Stimulated activated CD4-positive, alpha-beta T cell treated with anti-CD3 and anti-CD28 coated beads, Interleukin-1b, Interleukin-23, amount 100 ng/mL, for 1 hour (primary cell): Measurements from ENCODE around the gene C11orf68.

Experiments
- DNase-seq, 2 donors: peaks; one replicate each; pipeline ENCODE4 v3.0.0-alpha.2; 2020; ENCODE audit warnings: low read depth in 2 of 2

Gene C11orf68

DNA sequence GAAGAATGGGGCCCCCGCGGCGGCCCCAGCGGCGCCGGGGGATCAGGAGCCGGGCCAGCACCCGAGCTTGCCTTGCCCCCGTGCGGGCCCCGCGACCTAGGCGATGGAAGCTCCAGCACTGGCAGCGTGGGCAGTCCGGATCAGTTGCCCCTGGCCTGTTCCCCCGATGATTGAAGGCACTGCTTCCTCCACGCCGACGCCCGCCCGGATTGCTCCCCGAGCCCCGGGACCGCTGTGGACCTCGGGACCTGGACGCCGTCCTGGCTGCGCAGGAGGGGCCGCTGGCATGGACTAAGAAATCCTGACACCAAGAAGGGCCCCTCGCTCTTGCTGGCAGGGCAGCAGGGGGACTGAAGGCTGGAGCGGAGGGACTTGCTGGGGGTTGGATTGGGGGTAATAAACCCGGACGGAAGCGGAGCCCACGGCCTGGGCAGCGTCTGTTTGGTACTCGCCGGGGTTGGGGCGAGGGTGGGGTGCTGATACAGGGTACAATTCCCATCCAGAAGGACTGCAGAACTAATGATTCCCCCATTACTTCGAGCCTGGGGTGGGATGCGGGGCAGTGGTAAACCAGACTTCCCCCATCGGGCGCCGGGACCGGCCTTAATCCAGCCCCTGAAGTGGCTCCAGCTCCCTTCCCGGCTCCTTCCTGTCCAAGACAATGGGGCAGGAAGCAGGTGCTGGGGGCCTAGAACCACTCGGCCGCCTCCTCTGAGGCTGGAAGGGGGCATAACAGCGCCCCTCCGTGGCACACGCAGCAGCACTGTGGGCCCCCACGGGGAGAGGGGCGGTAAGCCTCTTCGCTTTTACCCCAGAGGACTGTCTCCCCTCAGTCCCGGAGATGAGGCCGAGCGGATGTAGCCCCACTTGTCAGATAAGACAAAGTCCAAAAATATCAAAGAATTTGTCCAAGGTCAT lies 27.4 kb downstream of the C11orf68 start:
- no peak for DNase-seq

DNA sequence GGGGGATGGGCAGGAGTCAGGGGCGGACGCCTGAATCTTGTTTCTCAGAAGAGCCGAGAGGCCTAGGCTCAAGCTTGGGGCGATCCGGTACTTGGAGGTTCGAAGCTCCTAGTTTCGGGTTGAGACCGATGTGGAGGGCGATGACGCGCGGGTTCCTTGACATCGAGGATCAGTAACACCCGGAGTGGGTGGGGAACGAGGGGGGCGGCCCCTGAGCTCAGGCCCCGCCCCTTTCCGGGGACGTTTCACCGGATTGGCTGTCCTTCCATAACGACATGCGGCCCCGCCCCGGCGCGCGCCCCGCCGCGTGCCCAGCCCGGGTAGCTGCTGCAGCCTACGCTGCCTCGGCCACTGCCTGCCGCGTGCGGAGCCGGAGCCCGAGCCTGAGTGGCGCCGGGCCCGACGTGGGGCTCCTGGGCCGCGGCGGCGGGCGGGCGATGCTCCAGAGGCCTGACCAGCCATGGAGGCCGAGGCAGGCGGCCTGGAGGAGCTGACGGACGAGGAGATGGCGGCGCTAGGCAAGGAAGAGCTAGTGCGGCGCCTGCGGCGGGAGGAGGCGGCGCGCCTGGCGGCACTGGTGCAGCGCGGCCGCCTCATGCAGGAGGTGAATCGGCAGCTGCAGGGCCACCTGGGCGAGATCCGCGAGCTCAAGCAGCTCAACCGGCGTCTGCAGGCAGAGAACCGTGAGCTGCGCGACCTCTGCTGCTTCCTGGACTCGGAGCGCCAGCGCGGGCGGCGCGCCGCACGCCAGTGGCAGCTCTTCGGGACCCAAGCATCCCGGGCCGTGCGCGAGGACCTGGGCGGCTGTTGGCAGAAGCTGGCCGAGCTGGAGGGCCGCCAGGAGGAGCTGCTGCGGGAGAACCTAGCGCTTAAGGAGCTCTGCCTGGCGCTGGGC lies 28.3 kb downstream of the C11orf68 start, which contains the start of gene CCDC85B:
TSS of gene CCDC85B (plus strand) at position 350 of the 895 bp plus-strand sequence. CDS start at position 461, 111 bp downstream.
- peak; percentile 98 for DNase-seq

DNA sequence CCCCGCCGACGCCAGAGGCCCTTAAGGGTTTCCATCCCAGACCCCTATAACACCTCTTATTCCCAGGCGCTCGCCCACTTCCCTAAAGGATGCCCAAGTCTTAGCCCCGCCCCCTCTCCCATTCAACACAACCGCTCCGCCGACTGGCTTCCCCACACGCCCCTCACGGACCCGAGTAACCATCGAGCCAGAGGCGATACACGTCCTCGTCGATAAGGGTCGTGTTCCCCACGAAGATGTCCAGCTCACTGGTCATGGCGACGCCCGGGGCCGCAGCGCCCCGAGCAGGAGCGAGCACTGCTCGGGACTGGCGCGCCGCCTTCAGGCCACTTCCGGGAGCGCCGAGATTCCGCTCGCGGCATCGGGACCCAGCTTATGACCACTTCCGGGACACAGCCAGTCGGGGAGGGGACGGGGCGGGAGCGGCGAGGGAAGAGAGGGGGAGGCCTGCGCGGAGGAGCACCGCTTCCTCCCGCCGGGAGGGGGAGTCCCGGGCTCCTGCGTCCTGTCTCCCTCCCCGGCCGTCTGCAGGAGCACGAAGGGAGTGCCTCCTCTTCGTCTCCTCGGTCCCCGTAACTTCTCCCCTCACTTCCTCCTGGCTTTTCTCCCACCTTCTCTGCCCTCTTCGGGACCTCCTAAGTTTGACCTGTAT lies 30.6 kb downstream of the C11orf68 start, which contains the start of gene FIBP:
TSS of gene FIBP (minus strand) at position 309 of the 652 bp plus-strand sequence. CDS start at position 256, 53 bp downstream.
- DNase-seq: peak; percentile 90 to 91

DNA sequence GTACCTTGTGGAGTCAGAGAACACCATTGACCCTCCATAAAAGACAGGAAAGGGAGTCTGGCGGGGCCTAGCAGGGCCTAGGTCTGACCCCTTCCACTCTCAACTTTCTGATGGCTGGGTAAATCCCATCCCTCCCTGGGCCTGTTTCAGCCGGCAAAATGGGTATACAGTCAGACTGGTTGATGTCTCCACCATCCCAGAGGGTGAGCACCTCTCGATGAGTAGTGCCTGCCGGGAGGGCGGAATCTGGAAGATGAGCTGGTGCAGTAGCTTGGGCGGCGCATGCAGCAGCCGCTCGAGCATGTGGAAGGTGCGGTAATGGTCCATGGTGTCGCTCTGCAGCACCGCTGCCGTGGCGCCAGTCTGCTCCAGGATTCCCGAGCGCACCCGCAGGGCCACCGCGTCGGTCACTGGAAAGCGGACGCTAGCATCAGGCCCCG lies 31.1 kb downstream of the C11orf68 start:
- no peak for DNase-seq

DNA sequence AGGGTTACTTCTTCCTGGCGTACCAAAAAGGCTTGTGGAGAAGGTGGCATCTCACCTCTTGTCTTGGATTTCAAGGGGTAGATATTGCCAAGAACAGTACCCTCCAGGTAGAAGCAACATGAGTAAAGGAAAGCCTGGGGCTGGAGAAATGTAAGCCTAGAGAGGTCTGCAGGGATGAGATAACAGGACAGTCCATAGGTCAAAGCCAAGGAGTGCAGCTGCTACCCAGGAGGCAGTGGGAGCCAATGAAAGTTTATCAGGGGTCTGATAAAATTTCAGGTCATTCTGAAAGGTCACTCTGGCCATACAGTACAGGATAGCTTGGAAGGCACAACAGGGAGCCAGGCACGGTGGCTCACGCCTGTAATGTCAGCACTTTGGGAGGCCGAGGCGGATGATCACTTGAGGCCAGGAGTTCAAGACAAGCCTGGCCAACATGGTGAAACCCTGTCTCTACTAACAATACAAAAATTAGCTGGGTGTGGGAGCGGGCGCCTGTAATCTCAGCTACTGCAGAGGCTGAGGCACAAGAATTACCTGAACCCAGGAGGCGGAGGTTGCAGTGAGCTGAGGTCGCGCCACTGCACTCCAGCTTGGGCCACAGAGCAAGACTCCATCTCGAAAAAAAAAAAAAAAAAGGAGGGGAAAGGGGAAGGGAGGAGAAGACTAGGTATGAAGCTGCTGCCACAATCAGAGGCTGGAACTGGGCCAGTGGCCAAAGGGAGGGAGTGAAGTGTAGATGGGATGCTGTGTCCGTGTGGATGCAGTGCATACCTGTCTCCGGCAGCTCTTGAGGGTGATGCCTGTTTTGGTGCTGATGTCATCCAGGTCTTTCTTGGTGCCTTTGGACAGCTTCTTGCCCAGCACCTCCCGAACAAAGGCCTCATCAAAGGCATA lies 31.8 kb downstream of the C11orf68 start:
- DNase-seq: no peak

DNA sequence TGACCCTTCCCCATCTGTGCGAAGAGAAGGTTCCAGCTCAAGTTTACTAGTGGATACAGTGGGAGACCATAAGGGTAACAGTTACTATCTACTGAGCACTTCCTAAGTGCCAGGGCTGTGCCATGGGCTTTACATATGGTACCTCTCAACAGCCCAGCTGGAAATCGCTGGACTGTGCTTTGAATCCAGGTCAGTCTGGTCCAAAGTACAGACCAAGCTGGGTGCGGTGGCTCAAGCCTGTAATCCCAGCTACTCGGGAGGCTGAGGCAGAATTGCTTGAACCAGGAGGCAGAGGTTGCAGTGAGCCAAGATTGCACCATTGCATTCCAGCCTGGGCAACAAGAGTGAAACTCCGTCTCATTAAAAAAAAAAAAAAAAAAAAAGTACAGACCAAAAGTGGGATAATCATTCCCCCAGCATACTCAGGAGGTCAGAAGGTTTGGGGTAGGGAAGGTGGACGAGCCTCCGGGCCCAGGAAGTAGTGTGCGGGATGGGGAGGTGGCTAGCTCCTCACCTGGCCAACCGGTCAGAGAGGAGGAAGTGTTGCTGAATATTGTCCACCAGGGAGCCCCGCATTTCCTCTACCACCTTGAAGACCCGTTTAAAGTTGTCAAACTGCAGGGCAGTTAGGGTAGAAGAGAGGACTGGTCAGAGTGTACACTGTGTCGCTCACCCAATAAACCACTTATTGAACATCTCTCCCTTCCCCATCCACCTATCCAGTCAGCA lies 32.9 kb downstream of the C11orf68 start:
- no peak for DNase-seq

DNA sequence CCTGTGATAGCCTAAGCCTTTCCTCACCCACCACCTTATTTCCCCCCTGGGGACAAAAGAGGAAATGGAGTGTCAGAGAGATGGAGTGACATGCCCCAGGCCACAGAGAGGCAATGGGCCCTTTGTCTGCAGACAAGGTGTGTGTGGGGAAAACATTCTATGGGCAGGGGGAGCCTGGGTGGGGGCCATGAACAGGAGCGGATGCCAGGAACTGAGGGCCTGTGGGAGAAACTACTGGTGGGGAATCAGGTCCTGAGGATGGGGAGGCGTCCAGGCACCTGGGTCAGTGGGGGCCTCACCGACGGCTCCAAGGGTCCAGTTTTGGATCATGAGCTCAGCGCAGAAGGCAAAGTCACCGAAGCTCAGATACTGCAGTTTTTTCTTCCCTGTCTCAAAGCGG lies 33.6 kb downstream of the C11orf68 start:
- no peak for DNase-seq

DNA sequence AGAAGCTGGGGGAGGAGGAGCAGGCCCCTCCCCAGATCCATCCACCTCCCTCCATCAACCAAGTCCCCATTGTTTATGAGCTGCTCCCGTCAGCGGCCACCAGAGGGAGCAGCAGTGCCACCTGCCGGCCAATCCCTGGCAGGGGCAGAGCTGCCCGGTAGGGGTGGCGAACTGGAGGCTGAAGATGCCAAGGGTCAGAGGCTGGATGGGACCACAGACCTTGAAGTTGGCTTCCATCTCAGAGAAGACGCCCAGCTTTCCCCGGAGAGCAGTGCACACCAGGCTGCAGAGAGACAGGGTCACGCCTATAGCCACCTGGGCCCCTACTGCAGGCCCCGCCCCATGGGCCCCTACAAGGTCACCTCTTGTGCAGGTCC lies 34.2 kb downstream of the C11orf68 start:
- DNase-seq: peak; percentile 67 to 68

DNA sequence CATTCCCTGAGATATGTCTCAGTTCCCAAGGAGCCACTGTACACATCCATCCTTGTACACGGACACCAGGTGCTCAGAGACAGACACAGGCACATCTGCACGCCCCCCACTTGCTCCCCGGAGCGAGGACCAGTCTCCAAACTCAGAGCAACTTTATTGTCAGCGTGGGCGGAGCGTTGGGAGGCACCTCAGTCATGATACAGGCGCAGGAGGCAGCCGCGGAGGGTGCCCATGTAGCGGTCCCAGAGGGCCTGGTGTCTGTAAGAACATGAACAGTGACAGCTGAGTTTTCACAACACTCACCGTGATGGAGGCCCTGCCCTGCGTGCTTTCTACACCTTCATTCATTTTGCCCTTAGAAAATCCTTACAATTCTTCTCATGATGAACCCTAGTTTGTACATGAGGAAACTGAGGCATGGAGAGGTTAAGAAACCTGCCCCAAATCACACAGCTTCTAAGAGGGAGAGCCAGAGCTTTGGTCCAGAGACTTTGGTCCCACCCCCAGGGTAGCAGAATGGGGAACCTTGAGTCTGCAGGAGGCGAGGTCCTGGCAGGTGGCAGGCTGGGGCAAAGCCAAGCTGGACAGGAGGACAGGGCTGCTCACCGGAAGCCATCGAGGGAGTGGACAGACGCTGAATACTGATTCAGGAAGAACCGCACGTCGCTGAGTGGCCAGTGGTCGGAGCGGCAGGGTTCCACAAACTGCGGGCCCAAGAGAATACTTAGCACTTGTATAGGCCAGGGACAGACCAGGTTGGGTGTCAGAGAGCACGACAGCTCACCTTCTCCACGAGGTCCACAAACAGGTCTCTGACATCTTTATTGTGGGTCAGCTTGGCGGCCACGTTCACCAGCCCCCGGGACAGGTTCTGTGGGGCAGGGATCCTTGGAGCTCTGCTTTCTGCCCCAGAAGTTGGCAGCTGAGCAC lies 34.8 kb downstream of the C11orf68 start:
- no peak for DNase-seq

DNA sequence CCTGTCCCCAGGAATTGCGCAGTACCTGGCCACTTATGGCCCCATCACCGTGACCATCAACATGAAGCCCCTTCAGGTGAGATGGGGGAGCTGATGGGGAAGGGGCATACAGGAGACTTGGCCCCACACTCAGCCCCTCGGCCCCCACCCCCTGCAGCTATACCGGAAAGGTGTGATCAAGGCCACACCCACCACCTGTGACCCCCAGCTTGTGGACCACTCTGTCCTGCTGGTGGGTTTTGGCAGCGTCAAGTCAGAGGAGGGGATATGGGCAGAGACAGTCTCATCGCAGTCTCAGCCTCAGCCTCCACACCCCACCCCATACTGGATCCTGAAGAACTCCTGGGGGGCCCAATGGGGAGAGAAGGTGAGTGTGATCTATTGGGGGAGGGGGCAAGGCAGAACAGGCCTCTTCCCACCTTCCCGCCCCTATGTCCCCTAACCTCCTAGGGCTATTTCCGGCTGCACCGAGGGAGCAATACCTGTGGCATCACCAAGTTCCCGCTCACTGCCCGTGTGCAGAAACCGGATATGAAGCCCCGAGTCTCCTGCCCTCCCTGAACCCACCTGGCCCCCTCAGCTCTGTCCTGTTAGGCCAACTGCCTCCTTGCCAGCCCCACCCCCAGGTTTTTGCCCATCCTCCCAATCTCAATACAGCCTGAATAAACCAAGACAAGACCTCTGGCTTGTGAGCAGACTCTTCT lies 35.7 kb downstream of the C11orf68 start:
- DNase-seq: no peak

DNA sequence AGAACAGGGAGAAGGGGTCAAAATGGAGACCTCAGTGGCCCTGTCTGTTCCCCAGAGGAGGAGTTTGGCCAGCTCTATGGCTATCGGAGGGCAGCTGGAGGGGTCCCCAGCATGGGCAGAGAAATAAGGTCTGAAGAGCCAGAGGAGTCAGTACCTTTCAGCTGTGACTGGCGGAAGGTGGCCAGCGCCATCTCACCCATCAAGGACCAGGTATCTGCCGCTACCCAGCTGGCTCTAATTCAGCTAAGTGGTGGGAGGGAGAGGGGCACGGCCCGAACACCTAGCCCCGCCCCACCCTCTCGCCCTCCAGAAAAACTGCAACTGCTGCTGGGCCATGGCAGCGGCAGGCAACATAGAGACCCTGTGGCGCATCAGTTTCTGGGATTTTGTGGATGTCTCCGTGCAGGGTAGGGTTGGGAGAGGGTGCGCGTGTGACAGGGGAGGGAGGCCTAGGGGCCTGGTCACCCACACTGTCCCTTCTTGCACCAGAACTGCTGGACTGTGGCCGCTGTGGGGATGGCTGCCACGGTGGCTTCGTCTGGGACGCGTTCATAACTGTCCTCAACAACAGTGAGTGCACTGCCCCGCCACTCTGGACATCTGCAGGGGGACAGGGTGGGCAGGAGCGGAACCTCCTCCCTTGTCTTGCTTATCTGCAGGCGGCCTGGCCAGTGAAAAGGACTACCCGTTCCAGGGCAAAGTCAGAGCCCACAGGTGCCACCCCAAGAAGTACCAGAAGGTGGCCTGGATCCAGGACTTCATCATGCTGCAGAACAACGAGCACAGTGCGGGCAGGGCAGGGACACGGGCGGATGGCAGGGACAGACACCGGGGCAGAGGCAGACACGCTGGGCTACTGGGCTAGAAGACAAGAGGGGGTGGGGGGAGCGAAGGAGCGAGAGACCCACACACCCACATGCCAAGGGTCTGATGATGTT lies 36.5 kb downstream of the C11orf68 start:
- DNase-seq: no peak

DNA sequence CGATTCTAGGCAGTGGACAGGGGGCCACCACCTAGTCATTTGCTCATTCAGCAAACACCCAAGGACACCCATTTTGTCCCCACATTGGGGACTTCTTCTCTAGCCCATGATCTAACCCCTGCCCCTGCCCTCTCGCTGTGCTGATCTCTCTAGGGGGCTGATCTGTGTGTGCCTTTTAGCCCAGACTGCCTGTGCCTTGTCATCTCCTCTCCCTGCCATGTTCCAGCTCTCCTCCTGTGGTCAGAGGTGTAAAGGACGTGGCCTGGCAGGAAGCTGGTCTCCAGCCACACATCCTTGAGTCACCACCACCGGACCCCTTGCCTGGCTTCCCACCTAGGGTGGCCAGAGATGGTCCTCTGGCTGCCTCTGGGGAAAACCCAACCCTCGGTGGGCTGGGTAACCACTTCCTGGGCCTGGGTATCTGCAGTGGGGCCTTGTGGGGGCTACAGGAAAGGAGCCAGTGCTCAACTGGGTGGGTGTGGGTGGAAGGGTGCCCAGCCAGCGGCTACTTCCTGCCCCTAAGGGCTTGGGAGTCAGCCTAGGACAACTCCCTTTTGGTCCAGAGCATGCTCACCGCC lies 37.9 kb downstream of the C11orf68 start:
- DNase-seq: no peak

DNA sequence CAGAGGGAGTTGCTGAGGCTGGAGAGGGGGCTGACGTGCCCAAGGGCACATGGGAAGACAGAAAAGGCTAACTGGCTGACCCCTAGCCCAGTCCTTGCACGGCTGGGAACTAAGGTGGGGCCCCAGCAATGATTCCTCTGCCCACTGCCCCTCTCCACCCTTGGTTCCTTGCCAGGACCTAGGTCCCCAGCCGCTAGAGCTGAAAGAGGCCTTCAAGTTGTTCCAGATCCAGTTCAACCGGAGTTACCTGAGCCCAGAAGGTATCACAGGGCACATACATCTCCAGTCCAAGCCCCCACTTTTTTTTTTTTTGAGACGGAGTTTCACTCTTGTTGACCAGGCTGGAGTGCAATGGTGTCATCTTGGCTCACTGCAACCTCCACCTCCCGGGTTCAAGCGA lies 38.8 kb downstream of the C11orf68 start:
- DNase-seq: no peak

DNA sequence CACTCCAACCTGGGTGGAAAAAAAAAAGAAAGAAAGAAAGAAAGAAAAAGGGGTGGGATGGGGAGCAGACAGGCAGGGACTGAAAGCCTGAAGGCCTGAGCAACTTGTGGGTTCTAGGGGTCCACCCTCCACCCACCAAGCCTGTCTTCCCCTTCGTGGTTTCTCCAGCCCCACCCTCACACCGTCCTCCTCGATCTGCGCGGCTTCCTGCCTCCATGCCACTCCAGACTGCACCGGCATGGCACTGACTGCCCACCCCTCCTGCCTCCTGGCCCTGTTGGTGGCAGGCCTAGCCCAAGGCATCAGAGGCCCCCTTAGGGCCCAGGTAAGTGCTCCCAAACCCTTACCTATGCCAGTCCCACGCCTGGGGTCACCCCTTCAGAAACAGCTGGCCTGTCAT lies 39.2 kb downstream of the C11orf68 start, which contains the start of gene CTSW:
TSS of gene CTSW (plus strand) at position 221 of the 400 bp plus-strand sequence. CDS start at position 239, 18 bp downstream.
- DNase-seq: no peak

DNA sequence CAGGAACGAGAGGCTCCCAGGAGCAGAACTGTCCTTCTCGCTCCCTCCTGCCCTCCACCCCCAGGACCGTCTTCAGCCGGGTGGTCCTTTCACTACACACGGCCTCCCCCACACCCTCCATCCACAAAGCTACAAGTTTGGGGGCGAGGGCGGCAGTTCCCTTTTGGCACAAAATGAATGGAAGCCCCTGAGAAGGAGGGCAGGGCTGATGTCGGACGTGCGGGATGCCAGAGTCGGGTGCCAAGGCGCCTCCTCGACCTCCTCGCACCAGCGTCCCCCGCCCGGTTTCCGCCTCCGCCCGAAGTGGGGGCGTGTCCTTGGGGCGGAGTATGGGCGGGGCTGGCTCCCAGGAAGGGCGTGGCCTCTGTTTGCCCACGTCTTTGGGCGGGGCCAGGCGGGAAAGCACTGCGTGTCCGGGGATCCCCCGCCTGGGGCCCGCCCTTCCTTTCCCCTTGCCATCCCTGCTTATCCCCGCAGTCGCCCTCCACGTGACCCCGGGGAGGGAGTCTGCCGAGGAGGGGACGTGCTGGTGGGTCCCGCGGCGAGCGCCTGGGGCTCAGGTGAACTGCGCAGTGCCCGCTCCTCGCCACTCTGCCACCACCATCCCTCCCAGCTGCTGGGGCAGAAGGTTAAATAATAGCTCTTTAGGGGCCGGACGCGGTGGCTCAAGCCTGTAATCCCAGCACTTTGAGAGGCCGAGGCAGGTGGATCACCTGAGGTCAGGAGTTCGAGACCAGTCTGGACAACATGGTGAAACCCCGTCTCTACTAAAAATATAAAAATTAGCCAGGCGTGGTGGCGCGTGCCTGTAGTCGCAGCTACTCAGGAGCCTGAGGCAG lies 45.3 kb downstream of the C11orf68 start:
- peak; percentile 94 to 96 for DNase-seq
